GM19397 (cell line): ENCODE results near the gene WNT9B.
"Not testable (repeated sequence)": the region's sequence is repeated elsewhere in the genome, so short reads cannot be mapped to it uniquely, and the experiment has no call there.

Experiments used
- ATAC-seq: cut with Tn5 transposase; IDR thresholded peaks from one replicate; pipeline ENCODE4 v1.9.1; 2021; ENCODE audit warnings: mild to moderate bottlenecking, moderate library complexity; ENCODE audit not compliant: unreplicated experiment

The WNT9B gene

GRCh38 chr17:46821482-46822387, 29.6 kb upstream of the WNT9B start:
- ATAC-seq = no peak

GRCh38 chr17:46822388-46822921, 28.9 kb upstream of the WNT9B start:
- no peak for ATAC-seq

GRCh38 chr17:46823657-46824056, 27.7 kb upstream of the WNT9B start:
- no peak for ATAC-seq

GRCh38 chr17:46826116-46826515, 25.3 kb upstream of the WNT9B start:
- no peak for ATAC-seq

DNA sequence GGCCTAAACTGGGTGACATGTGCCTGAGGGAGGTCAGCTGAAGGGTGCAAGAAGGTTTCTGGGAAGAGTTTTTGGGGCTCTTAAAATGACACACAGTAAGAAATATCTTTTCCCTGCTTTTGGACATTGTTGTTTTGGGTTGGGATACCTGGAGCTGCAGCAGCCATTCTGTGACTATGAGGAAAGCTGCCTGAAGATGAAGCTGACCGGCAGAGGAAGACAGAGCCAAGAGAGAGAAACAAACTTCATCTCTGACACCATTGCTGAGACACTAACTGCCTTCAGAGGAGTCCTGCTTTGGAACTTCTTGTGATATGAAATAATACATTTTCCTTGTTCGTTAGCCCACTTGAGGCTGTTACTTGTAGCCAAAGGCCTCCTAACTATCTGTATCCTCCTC, 24.1 kb upstream of the WNT9B start:
- ATAC-seq = no peak

- no peak for ATAC-seq
Observed at GRCh38 chr17:46831573-46832330, 19.6 kb upstream of the WNT9B start.

GRCh38 chr17:46832331-46832821, 19.0 kb upstream of the WNT9B start:
- no peak for ATAC-seq

GRCh38 chr17:46832945-46833839, 18.2 kb upstream of the WNT9B start:
- no peak for ATAC-seq

DNA sequence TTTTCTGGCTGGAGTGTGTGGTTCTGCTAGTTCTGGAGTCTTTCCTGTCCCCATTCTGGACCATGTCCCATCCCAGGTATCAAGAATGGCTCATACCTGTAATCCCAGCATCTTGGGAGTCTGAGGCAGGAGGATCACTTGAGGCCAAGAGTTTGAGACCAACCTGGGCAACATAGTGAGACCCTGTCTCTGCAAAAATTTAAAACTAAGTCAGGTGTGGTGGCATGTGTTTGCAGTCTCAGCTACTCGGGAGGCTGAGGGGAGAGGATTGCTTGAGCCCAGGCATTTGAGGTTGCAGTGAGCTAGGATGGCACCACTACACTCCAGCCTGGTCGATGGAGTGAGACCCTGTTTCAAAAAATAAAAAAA, 17.6 kb upstream of the WNT9B start:
- ATAC-seq = no peak

DNA sequence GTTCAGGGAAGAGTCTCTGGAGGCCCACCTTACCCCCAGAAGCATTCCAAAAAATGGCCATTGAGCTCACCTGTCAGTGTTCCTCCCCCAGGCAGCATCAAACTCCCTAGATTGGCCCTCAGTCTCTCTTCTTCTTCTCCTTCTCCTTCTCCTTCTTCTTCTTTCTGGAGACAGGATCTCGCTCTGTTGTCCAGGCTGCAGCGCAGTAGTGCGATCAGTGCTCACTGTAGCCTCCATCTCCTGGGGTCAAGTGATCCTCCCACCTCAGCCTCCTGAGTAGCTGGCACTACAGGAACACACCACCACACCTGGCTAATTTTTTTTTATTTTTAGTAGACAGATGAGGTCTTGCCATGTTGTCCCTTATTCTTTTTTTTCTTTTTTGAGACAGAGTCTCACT, 16.5 kb upstream of the WNT9B start:
- no peak for ATAC-seq

DNA sequence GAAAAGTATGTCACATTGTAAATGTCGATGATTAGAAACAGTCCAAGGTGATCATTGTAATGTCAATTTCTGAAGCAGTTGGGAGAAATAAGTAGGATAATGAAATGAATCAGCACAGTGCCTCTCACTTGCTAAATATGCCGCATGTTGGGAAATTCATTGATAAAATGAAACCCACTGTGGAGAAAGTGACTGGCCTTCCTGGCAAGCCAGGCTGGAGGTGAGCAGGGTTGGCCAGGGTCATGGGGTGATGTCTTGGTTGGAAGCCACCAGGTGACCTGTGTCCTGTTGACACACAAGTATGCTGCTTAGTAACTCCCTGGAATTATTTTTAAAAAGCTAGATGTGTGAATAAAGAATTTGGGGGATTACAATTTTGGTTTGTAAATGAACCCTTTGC, 14.9 kb upstream of the WNT9B start:
- ATAC-seq = no peak

DNA sequence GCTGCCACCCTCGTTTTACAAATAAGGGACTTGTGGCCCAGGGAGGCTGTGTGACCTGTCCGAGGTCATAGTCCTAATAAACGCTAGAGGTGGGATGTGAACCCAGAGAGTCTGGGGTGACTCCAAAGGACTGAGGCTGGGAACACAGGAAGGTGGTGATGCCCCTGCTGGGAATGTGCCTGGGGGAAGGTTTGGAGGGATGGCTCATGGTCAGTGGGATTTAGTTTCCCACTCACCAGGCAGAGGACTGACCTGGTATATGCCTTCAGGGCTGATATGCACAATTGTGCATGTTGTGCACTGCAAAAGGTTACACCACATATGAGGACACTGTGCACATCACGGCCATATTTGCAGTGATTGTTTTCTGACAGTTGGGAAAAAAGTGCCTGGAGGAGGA, 13.9 kb upstream of the WNT9B start:
- ATAC-seq = no peak

DNA sequence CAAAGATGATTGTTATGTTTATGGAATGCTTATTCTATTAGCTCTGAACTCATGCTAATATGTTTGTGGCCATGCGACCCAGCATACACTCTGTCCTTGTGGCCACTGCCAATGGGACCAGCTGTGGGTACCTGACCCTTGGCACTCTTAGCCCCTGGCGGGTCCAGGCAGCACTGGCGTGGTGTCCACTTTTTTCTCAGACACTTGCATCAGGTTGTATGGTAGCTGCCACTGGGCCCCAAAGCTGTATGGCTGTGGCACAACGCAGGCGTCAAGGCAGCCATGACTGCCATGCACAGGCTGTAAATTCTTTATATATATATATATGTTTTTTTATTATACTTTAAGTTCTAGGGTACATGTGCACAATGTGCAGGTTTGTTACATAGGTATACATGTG, 12.2 kb upstream of the WNT9B start:
- ATAC-seq = no peak

DNA sequence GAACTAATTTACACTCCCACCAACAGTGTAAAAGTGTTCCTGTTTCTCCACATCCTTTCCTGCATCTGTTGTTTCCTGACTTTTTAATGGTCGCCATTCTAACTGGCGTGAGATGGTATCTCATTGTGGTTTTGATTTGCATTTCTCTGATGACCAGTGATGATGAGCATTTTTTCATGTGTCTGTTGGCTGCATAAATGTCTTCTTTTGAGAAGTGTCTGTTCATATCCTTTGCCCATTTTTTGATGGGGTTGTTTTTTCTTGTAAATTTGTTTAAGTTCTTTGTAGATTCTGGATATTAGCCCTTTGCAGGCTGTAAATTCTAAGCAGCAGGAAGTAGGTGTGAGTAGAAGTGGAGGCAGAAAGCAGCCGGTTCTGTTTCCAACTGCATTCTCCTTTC, 10.8 kb upstream of the WNT9B start:
- not testable (repeated sequence) for ATAC-seq

GRCh38 chr17:46841561-46842379, 9.6 kb upstream of the WNT9B start:
- no peak for ATAC-seq

DNA sequence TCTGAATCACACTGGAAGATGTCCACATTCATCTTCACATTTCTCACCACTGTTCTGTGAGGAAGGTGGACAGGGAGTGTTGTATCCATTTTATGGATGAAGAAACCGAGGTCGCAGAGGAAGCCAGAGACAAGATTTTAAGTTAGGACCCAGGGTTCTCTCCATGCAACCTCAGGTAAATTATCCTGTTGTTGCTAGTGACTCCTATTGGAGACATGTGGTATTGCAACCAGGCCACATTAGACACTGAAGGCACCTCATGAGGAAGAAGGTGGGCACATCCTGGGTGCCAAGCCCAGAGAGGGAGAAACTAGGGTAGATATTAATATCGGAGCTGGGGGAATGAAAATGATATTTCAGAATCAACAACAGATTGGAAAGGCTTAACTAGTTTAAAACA, 8.5 kb upstream of the WNT9B start:
- no peak for ATAC-seq

GRCh38 chr17:46847204-46848191, 3.9 kb upstream of the WNT9B start:
- no peak for ATAC-seq

DNA sequence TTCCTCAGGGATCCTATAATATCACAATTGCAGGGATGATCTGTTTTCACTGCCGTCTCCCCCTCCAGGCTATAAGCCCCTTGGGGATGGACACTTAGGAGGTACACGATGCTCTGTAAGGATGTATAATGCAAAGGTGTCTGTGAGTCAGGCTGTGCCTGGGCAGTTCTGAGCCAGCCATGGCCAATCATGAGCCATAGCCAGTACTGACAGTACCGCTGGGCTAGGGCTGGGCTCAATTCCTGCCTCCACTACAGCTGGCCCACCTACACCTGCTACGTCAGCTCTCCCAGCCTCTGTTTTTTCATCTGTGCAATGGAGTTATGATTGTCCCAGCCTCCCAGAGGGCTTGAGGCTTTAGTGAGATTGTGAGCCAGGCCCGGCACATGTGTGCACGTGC, 2.8 kb upstream of the WNT9B start:
- no peak for ATAC-seq

GRCh38 chr17:46850688-46851028, 725 bp upstream of the WNT9B start:
- ATAC-seq = no peak
